HCT116 (cell line): ENCODE results near the gene RGS12. TPM values are rescaled to one million over a fixed set of nuclear protein-coding genes. Genes with fewer than 3 reads are reported as not detected.

Experiments
- ATAC-seq: fragments of 200-7000 bp; cut with Tn5 transposase; 2 replicates; pipeline ENCODE4 v1.9.1; 2020; ENCODE audit warnings: mild to moderate bottlenecking, moderate library complexity
- BruUV-seq: library from RNA; stranded (reverse); fragments of 400-500 nt; replicated peaks from 2 replicates; lab custom pipeline; 2021; lab: Mats Ljungman, UMichigan
- CTCF ChIA-PET: fragments of 300-600 bp; sonication (Branson Sonifier 250); formaldehyde crosslinking; loops from one replicate; lab custom pipeline; 2021; ENCODE audit warnings: antibody characterized with exemption; lab: Charles Lee
- POLR2A ChIA-PET: fragments of 300-600, 350-600 bp; sonication (Branson Sonifier 250); formaldehyde crosslinking; loops from one replicate; lab custom pipeline; 2021; ENCODE audit warnings: antibody characterized with exemption; lab: Charles Lee
- RAD21 ChIA-PET, 2 experiments: fragments of 300-600 bp; sonication (Branson Sonifier 250); formaldehyde crosslinking; loops; one replicate each; lab custom pipeline; 2023; ENCODE audit warnings: low total read pairs in 2 of 2; ENCODE audit not compliant: uncharacterized antibody in 2 of 2, unreplicated experiment in 2 of 2, low non-redundant PET in 1 of 2; lab: Charles Lee
- DNase-seq: peaks from one replicate; pipeline ENCODE4 v3.0.0-alpha.2; 2010; ENCODE audit warnings: low read depth, low spot score
- H2AFZ ChIP-seq: fragments of 200-600 bp; shearing (Covaris generic), sonication (generic); 2 replicates; pipeline ENCODE4 v1.6.1; 2017; ENCODE audit warnings: low read depth, mixed run types, mixed read lengths, antibody characterized with exemption, low read length; ENCODE audit not compliant: poor library complexity, severe bottlenecking
- H3K27ac ChIP-seq: 2 replicates; pipeline ENCODE4 v1.5.1; 2012; ENCODE audit warnings: low read depth, low read length
- H3K27me3 ChIP-seq: fragments of 200-600 bp; sonication (generic); 2 replicates; pipeline ENCODE4 v1.6.1; 2016; ENCODE audit warnings: mixed run types, low read length, mixed read lengths; ENCODE audit not compliant: insufficient read depth
- H3K36me3 ChIP-seq, 2 experiments: fragments of 200-500 bp in 1 of 2; fragments of 200-600 bp in 1 of 2; sonication (Bioruptor generic) in 1 of 2; sonication (generic) in 1 of 2; 2 replicates each; pipeline versions ENCODE4 v1.5.1 to v1.6.1; 2014 to 2016; ENCODE audit warnings: low read length in 2 of 2, inconsistent platforms in 1 of 2, mixed read lengths in 1 of 2, mixed run types in 1 of 2; ENCODE audit not compliant: insufficient read depth in 2 of 2, control insufficient read depth in 1 of 2
- H3K4me1 ChIP-seq, 2 experiments: fragments of 200-600 bp in 1 of 2; sonication (generic) in 1 of 2; 2 replicates each; pipeline versions ENCODE4 v1.5.1 to v1.6.1; 2012 to 2017; ENCODE audit warnings: low read length in 2 of 2, inconsistent platforms in 1 of 2, mild to moderate bottlenecking in 1 of 2, mixed read lengths in 1 of 2, mixed run types in 1 of 2, moderate library complexity in 1 of 2; ENCODE audit not compliant: insufficient read depth in 2 of 2, control insufficient read depth in 1 of 2
- H3K4me2 ChIP-seq: fragments of 200-600 bp; sonication (generic); 2 replicates; pipeline ENCODE4 v1.6.1; 2017; ENCODE audit warnings: mixed run types, low read length, mixed read lengths
- H3K4me3 ChIP-seq, 2 experiments: fragments of 200-600 bp in 1 of 2; sonication (generic) in 1 of 2; replicated peaks in 1 of 2; 2 replicates each; pipeline ENCODE4 v1.5.1; 2011 to 2016; ENCODE audit warnings: low read length in 2 of 2, control low read depth in 1 of 2, low read depth in 1 of 2, mild to moderate bottlenecking in 1 of 2, mixed read lengths in 1 of 2, mixed run types in 1 of 2
- H3K79me2 ChIP-seq: fragments of 200-600 bp; sonication (generic); 2 replicates; pipeline ENCODE4 v1.6.1; 2017; ENCODE audit warnings: mild to moderate bottlenecking, mixed run types, low read length, moderate library complexity, mixed read lengths; ENCODE audit not compliant: insufficient read depth
- H3K9ac ChIP-seq: fragments of 200-600 bp; sonication (generic); 2 replicates; pipeline ENCODE4 v1.6.1; 2016; ENCODE audit warnings: low read length, mixed read lengths
- H3K9me2 ChIP-seq: fragments of 200-600 bp; sonication (generic), shearing (Covaris generic); 2 replicates; pipeline ENCODE4 v1.6.1; 2017; ENCODE audit warnings: mixed run types, mild to moderate bottlenecking, moderate library complexity; ENCODE audit not compliant: insufficient read depth
- H3K9me3 ChIP-seq, 2 experiments: fragments of 200-500 bp in 1 of 2; fragments of 200-600 bp in 1 of 2; sonication (Bioruptor generic) in 1 of 2; sonication (generic) in 1 of 2; 2 replicates each; pipeline ENCODE4 v1.6.1; 2014 to 2017; ENCODE audit warnings: low read length in 2 of 2, mixed read lengths in 2 of 2, inconsistent platforms in 1 of 2, low read depth in 1 of 2, mild to moderate bottlenecking in 1 of 2, mixed run types in 1 of 2, moderate library complexity in 1 of 2; ENCODE audit not compliant: control insufficient read depth in 1 of 2, insufficient read depth in 1 of 2
- H4K20me1 ChIP-seq: fragments of 200-600 bp; sonication (generic), shearing (Covaris generic); 2 replicates; pipeline ENCODE4 v1.6.1; 2017; ENCODE audit warnings: mixed run types, mild to moderate bottlenecking, moderate library complexity; ENCODE audit not compliant: insufficient read depth
- ATF3 ChIP-seq: IDR thresholded peaks from 2 replicates; pipeline ENCODE4 v1.6.1; 2012
- CBX3 ChIP-seq: IDR thresholded peaks from 2 replicates; pipeline ENCODE4 v1.6.1; 2012; ENCODE audit warnings: low read depth
- CTCF ChIP-seq, 3 experiments: fragments of 200-600 bp in 1 of 3; sonication (generic) in 1 of 3; IDR thresholded peaks in 2 of 3; conservative IDR thresholded peaks in 1 of 3; 2 replicates each; pipeline ENCODE4 v1.5.1; 2012 to 2017; ENCODE audit warnings: low read depth in 2 of 3, low read length in 2 of 3, antibody characterized with exemption in 1 of 3, borderline replicate concordance in 1 of 3, control low read depth in 1 of 3, mild to moderate bottlenecking in 1 of 3, mixed read lengths in 1 of 3, mixed run types in 1 of 3, moderate library complexity in 1 of 3; ENCODE audit not compliant: insufficient read depth in 1 of 3
- EZH2phosphoT487 ChIP-seq: fragments of 200-600 bp; IDR thresholded peaks from 2 replicates; pipeline ENCODE4 v1.6.1; 2018; ENCODE audit warnings: antibody characterized with exemption, borderline replicate concordance
- JUND ChIP-seq: IDR thresholded peaks from 2 replicates; pipeline ENCODE4 v1.6.1; 2012
- POLR2AphosphoS5 ChIP-seq: IDR thresholded peaks from 2 replicates; pipeline ENCODE4 v1.6.1; 2011; ENCODE audit warnings: mild to moderate bottlenecking, low read depth, low read length, moderate library complexity
- REST ChIP-seq: IDR thresholded peaks from 2 replicates; pipeline ENCODE4 v1.6.1; 2012; ENCODE audit warnings: low read depth
- ZBTB33 ChIP-seq: IDR thresholded peaks from 2 replicates; pipeline ENCODE4 v1.6.1; 2011; ENCODE audit warnings: mild to moderate bottlenecking, low read length, moderate library complexity; ENCODE audit not compliant: insufficient replicate concordance; ENCODE audit errors: extremely low read depth
- ZNF274 ChIP-seq: fragments of 200-500 bp; sonication (Bioruptor generic); IDR thresholded peaks from 2 replicates; pipeline ENCODE4 v1.6.1; 2014; ENCODE audit warnings: mild to moderate bottlenecking, low read depth, low read length, inconsistent platforms
- intact Hi-C: fragments of 100-400 bp; cut with micrococcal nuclease; formaldehyde crosslinking; loops from 2 replicates; pipeline ENCODE4 v1.10.0; 2022
- total RNA-seq: library from RNA; stranded (reverse); gene quantifications from one replicate; pipeline ENCODE4 v1.2.1, GENCODE V29; 2021; ENCODE audit not compliant: unreplicated experiment

The RGS12 gene
- total RNA-seq, 1 experiment from 2014 or later = 22.2 TPM

DNA sequence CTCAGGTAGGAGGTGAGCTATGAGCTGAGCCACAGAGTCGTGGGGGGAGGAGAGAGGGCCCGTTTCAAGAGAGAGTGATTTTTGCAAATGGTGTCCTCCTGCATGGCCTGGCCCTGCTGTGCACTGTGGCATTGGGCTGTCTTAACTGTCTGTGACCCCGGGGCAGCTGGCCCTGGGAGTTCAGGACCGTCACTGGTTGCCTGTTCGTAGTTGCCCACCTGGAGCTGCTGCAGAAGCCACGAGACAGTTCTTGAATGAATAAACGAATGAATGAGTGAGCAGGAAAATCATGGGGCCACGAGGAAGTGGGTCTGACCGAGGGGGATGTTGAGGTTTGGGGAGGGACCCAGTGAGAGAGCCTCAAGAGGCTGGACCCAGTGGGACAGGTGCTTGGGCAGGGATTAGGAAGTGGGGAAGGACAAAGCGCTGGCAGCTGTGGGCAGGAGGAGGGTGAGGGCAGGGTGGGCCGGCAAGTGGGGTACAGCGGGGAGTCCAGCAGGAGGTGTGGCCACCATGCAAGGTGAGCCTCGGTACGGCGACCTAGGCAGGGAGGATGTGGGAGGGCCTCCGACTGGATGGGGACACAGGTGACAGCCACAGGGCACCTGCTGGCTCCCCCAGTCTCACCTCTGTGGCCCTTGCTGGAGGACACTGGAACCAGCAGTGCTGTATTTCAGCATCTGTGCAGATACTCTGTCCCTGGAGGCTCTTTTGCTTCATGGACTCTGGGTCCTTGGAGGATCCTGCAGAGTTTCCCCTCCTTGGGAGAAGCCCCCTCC is 10.2 kb downstream of the RGS12 start:
- H3K79me2 ChIP-seq = peaks cover 25% of the 10 kb centered on the region; the same call in 1 of the 2 replicates
- TF ChIP-seq JUND (no peak), REST (no peak), CTCF (IDR thresholded peaks at IDR 0.05 in 2 of 3, conservative IDR thresholded peaks at IDR 0.05 in 1 of 3; ENCODE audit: borderline replicate concordance in 1 of 3, insufficient read depth in 1 of 3, low read depth in 2 of 3, low read length in 2 of 3) (no peak), EZH2phosphoT487 (no peak), ZNF274 (no peak), POLR2AphosphoS5 (no peak), ATF3 (no peak), ZBTB33 (no peak), CBX3 (no peak)
- no peaks in the 10 kb centered on the region for H3K27me3 ChIP-seq
- H3K27ac ChIP-seq = no peak overlapping the region
- H3K9me3 ChIP-seq = no peaks in the 10 kb centered on the region; a peak in 1 of 4 replicates
- H3K4me3 ChIP-seq = no peak overlapping the region
- ChIA-PET POLR2A (no interaction called here), RAD21 (no interaction called here), CTCF (interaction anchor here (1.4 kb wide), 1 partner anchor 15 kb away, joined by 3 read pairs; no protein-coding TSS in a partner anchor)
- H2AFZ ChIP-seq = no peak overlapping the region
- ATAC-seq (no peak), DNase-seq (no peak)
- H3K36me3 ChIP-seq = no peaks in the 10 kb centered on the region
- no TSS peak for BruUV-seq
- no peak overlapping the region for H3K9ac ChIP-seq
- H3K9me2 ChIP-seq = no peaks in the 10 kb centered on the region
- no peaks in the 10 kb centered on the region for H4K20me1 ChIP-seq
- intact Hi-C loops = no loop called here
- H3K4me2 ChIP-seq = no peak overlapping the region
- H3K4me1 ChIP-seq = peaks cover 0 to 10% of the 10 kb centered on the region in 2 experiments; a peak in 1 of 4 replicates
